ENCODE data around the gene PPP1CC.

Gene PPP1CC

DNA sequence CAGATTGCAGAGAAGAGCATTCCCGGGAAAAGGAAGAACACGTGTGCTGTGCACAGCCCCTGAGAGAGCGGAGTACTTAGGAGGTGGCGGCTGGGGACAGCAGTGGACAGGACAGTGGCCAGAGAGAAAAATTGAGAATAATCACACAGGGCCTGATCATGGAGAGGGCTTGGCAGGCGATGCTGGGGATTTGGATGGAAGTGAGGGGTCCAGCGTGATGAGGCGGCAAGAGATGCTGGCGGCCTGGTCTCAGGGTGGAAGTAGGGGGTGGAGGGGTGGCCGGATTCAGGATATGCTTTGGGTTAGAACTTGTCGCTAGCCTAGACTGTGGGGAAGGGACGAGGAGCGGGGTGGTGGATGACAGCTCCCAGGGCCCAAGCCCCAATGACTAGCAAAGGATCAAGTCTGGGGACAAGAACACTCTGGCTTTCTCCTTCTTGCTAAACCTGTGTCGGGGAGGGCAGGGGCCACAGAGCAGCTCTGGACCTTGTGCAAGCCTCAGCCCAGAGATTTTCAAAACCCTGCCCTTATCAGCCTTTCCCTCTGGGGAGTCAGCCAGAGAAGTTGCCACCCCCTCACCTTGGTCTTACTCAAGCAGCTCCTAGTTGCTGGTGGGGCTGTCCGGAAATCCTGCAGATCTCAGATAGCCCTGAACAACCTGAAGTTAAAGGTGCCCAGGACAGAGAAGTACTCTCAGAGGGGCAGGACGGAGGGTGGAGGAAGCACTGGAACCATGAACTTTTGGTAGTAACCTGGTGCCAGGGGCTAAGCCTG, 55.1 kb downstream of the PPP1CC start:
- no peak for DNase-seq (ENCODE audit: low spot score)

- no peak for DNase-seq (ENCODE audit: low spot score)
These were observed 56.3 kb downstream of the PPP1CC start for GRCh38 chr12:110686294-110686903.

DNA sequence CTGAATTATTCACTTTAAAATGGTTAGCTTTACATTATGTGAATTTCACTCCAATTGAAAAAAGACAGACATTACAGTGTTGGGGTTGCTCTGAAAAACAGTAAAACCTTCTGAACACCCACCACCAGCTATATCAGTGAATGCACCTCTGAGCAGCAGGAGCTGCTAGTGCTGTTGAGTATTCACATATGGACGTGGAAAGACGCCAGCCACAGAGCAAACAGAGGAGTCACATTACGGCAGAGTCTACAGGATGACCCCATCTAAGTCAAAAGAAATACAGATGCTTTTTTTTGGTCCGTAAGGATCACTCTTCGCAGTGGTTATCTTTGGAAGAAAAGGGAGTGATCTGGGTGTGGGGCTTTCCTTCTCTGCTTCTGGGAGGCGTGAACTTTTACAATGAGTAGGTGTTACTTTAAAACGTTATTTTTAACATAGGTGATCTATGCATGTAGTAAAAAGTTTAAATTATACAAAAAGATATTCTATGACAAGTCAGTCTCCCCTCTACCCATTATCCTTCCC, 58.3 kb downstream of the PPP1CC start:
- DNase-seq (ENCODE audit: low spot score), result no peak

GRCh38 chr12:110683888-110684287, 58.8 kb downstream of the PPP1CC start:
- DNase-seq (ENCODE audit: low spot score), result no peak

- DNase-seq (ENCODE audit: low spot score), result no peak
These were observed 62.7 kb downstream of the PPP1CC start for GRCh38 chr12:110680032-110680431.

DNA sequence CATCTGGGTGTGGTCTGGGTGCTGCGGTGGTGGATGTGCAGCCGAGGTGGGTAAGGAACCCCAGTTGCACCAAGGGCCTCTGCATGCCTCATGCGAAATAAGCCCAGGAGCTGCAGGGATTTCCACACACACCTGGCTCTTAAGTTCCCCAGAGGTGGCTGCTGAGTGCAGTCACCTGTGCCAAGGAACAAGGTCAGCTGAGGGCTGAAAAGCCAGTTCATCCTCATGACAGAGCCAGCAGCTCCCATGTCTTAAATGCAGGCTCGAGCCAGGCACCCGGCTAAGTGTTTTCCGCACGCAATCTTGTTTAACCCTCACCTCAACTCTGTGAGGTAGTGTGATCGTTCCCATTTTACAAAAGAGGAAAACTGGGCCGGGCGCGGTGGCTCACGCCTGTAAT, 63.5 kb downstream of the PPP1CC start:
- no peak for DNase-seq (ENCODE audit: low spot score)

DNA sequence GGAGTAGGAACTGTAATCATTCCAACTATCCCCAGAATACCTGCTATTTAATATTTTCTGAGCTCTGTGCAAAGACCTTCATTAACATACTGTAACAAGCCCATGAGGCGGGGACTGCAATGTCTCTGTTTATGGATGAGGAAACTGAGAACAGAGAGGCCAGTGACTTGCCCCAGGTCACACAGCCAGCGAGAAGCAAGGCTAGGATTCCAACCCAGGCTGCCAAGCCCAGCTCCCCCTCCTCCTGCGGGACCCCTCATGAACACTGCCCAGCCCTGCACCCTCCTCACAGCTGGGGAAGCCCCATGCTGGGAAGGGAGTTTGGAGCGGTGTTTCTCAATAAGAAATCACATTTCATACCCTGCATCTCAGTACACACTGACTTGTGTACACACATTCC, 64.7 kb downstream of the PPP1CC start:
- no peak for DNase-seq (ENCODE audit: low spot score)

DNA sequence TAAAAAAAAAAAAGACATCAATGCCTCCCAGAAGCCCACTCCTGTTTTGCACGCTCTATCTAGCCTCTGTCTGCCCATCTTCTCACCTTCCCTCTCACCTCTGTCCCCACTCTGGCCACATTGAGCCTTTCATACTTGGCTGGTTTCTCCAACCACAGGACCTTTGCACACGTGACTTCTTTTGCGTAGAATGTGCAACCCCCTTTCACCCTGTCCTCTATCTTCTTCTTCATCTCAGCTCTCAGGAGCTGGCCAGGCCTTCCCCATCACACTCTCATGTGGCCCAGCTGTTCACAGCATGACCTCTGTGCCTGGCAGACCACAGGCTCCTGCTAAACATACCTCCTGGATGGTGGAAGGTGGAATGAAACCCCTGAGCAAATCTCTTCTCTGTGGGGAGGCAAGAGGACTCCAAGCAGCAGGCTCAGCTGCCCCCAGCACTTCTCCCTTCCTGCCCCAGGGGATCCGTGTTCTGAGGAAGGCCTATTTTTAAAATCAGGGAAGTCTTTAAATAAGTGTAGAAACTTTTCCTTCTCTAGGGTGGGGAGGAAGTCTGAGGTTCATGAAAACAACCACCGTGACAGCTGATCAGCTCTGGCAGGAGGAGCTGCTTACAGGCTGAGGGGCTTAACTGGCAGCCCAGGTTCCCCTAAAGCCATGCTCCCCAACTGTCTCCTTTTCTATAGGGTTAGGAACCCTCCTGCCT, 65.3 kb downstream of the PPP1CC start:
- DNase-seq (ENCODE audit: low spot score), result no peak

DNA sequence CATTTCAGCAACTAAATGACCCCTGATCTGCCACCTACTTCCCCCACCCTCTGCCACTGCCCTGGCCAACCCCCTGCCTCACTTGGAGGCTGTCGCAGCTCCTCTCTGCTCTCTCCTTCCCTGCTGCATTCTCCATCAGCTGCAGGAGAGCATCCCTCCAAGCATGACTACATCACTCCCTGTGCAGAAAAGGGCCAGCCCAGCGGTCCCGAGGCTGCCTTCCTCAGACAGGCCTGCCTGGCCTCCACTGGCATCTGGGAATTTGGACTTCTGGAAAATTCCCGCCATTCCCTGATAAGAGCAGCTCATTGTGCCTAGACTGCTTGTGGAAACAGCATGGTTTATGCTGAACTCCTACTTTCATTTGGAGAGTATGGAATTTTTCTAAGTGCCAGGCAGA, 66.5 kb downstream of the PPP1CC start:
- no peak for DNase-seq (ENCODE audit: low spot score)

GRCh38 chr12:110670161-110670701, 72.5 kb downstream of the PPP1CC start:
- DNase-seq (ENCODE audit: low spot score), result no peak

Measured in SK-N-DZ (cell line).